Fibroblast of skin of right quadriceps (primary cell): ENCODE measurements around the gene PACS2.
A peak's percentile ranks its signal among the peaks of the same experiment; 100 is the strongest.

Experiments used
- DNase-seq: peaks from one replicate; pipeline ENCODE4 v3.0.0-alpha.2; 2013

The PACS2 gene

DNA sequence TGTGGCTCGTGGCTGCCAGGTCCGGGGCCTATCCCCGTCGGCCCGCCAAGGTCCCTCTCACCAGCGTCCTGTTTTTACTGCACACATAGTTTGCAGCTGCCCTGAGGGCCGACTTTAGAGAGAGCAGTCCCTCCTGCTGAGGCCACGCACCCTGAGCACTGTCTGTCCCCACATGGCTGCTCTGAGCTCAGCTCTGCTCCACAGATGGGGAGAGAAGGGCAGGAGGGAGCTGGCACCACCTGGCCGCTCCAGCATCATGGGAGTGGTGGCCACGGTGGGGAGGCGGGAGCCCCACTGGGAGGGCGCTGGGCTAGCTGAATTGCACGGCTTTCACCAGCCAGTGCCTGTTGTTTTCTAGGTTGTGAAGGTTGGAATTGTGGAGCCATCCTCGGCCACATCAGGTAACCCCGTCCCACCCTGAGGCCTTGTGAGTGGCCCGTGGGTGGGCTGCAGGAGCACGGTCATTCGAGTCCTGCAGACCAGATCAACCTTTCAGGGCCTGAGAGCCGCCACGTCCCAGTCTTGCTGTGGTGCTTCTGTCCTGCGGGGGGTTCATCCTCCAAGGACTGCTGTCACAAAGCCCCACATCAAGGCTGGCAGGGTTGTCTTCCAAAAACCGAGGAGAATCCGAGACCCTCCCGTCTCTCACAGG is 76.4 kb downstream of the PACS2 start:
- DNase-seq, result no peak

DNA sequence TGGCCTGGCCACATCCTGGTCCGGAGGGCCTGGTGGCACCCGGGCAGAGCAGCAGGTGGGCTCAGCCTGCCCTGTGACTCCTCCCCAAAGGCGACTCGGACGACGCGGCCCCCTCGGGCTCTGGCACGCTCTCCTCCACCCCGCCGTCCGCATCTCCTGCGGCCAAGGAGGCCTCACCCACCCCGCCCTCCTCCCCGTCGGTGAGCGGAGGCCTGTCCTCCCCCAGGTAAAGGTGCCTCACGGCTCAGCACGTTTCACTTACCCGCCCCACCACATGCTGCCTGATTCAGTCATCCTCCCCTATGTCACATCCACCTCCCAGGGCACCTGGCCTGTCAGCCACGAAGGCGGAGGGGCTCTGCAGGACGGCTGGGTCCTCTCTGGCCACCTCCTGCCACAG is 77.0 kb downstream of the PACS2 start:
- DNase-seq, result no peak

DNA sequence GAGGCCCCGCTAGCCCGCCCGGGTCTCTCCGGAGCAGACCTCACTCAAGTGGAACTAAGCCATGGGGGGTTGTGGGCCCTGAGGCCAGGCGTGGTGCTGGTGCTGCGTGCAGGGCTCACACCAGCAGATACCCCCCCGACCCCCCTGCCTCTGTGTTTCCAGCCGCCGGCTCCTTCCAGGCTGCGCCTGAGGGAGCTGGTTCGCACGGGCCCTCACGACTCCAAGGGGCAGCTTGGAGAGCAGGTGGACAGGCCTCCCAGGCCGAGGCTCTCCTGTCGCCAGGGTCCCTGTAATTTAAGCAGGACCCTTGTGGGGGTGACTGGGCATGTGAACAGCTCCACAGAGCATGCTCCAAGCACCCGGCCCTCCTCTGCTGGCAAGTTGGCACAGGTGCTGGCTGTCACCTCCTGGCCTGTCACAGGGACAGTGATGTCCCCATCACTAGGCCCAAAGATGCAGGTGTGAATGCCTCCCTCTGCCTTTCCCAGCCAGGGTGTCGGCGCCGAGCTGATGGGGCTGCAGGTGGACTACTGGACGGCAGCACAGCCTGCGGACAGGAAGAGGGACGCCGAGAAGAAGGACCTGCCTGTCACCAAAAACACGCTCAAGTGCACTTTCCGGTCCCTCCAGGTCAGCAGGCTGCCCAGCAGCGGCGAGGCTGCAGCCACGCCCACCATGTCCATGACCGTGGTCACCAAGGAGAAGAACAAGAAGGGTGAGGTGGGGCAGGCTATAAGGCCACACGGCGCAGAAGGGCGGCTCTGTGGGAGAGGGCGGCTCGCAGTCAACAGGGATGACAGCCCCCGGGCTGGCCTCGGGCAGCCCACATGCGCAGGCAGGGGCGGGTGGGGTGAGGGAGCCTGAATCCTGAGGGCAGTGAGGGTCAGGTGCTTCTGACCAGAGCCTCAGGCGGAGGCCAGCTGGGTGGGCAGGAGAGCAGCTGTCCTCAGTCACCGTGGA is 77.9 kb downstream of the PACS2 start:
- DNase-seq, result no peak

DNA sequence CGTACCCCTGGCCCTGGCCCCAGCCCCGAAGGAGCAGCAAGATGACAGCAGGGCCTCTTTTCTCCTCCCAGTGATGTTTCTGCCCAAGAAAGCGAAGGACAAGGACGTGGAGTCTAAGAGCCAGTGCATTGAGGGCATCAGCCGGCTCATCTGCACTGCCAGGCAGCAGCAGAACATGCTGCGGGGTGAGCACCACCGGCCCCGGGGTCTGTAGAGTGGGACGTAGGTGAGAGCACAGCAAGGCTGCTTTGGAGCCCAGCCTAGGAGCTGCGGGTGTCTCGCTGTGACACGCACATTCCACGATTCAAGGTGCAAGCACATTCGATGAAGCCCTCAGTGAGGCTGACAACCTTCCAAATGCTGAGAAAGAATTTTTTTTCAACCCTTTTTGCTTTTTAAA is 78.6 kb downstream of the PACS2 start:
- DNase-seq, result no peak

DNA sequence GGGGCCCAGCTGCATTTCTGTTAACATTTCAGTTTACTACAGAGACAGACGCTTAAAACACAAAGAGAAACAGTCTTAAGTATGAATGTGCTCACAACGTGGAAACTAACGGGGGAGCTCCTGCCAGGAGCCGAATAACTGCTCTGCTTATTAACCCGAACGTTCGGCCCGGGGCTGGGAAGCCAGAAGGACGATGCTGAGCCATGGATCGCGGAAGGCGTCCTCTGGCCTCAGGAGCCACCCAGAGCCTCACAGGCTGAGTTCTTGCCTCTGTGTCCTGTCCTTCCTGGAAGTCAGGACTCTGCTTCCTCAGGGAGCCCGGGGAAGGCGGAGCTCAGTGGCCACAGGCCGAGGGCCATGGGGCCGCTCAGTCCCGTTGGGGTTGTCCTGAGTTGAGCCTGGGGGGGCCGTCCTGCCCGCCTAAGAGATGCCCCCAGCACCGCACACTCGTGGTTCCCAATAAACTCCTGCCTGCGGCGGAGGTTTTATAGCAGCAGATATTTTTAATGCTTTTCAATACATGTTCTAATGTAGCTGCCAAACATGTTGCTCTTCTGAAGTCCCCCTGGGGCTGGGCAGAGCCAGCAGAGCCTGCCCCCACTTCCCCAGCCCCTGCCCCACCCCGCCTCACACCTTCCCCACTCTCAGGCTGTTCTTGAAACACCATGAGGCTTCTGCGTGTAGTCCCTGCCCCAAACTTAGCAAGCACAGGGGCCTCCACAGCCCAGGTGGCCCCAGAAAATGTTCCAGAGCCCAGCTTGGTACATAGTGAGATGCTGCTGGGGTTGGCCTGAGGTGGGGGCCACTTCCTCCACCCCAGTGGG is 80.4 kb downstream of the PACS2 start:
- DNase-seq, result no peak

DNA sequence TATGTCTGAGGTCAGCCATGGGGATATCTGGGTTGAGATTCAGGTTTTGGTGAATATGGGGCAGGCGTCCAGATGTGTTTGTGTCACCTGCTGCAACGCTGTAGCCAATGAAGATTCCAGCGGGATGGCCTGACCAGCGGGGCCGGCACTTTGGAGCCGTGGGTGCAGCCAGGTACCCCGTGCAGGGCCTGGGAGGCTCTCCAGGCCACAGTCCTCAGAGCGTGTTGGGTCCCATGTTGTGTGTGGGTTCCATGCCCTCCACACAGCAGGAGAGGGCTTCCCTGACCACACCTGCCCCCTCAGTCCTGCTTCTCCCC is 80.9 kb downstream of the PACS2 start:
- no peak for DNase-seq

DNA sequence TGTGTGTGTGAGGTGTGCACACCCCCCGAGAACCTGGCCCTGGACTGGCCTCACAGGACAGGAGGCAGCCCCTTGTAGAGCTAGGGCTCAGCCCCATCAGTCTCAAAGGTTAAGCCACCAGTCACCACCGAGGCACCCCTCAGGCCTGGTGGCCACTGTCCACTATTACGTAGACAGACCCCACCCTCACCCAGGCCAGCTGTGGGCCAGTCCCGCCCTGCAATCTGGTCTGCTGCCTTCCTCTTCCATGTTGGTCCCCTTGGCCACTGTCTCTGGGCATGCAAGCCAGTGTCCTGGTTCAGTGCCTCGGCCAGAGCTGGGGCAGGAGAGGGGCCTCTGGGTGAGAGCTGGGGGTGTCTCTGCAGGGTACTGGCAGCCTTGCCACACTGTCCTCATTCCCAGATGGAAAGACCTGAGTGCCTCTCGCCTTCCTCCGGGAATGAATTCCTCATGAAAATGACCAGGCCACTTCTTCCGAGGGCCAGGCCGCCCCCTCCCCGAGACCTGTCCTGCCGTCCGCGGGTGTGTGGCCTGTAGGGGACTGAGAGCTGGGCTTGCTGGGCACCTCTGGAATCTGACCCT is 82.9 kb downstream of the PACS2 start:
- DNase-seq, result no peak

DNA sequence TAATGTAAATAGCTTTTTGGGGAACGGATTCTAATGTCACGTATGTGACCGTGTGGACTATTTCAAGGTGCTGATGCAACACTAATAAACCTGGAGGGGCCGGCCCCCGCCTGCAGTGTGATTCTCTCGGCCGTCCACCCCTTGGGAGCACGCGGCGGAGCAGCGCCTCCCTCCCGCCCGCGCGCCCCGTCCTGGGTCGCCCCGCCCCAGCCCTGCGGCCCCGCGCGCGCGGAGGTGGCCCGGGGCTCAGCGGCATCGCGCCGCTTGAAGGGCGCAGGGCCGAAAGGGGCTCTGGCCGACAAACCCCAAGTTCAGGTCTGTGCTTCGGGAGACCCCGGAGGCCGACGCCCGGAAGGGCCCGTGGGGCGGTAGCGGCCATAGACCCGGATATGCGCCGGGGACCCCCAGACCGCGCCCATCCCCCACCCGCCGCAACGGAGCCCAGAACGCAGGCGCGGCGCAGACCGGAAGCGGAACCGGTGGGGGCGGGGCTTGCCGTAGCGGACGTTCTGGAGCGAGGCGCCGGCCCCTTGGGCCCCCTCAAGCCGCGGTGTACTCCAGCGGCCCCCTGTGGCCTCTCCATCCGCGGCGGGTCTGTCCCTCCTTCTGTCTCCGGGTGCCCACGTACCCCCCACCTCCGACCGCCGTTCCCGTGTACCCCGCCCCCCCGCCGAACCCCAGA is 83.6 kb downstream of the PACS2 start, which contains the start of gene TEX22:
TSS of gene TEX22 (plus strand) at position 495 of the 682 bp plus-strand sequence. CDS start 803 bp downstream, outside the sequence.
- peak; percentile 83 for DNase-seq

DNA sequence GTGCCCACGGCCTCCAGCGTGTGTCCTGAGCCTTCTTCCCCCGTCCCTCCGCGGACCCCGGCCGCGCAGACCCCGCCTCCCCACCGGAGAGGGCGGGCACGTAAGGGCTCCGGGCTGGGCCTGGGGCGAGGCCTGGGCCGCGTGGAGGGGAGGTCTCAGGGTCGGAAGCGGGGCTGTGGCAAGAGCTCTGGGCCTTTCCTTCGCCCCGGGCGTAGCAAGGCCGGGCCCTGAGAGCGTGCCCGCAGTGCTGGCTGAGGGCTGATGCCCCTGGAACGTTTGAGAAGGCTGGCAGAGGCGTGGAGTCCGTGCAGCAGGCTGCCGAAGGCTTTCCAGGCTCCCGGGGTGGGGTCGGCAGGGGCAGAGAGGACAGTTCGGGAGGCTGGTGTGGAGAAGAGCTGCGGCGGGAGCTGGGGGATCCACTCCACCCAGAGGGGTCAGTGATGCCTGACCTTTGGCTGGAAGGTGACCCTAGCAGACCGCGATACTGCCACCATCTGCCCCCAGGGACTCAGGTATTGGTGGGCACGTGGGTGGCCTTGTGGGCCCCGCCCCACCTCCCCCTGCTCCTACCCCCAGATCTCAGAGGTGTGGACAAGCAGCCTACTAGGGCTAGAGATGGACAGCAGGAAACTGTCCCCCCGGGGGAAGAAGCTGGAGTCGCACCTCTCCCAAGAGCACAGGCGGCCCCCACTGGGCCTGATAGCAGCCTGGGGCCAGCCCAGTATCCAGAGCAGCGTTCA is 84.3 kb downstream of the PACS2 start:
- DNase-seq, result no peak

DNA sequence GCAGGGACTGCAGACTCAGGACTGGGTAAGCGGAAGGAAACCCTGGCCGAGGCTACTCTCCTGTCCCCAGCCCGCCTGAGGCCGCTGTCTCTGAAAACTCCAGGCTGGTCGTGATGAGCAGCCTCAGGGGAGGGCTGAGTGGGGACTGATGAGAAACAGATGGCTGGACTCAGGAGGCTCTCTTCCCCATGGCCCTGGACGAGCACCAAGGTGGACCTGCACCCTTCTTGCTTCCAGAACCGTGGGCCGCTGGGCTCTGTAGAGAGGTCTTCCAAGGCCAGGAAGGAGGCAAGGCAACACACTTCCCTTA is 84.9 kb downstream of the PACS2 start:
- DNase-seq, result no peak

DNA sequence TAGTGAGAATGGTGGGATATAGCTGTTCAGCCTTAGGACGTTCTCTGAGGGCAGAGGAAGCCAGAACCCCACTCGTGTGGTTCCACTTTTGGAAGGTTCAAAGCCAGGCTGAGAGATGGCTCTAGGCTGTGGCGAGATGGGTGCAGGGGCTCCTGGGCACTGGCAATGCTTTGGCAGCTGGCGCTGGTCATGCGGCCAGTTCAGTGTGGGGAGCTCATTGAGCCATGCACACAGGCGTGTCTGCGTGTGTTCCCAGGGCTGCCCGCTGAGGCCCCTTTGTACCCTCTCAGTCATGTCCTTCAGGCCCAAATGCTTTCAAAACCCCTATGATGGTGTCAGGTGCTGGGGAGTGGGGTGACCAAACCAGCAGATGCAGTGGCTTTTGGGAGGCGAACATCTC is 85.5 kb downstream of the PACS2 start:
- no peak for DNase-seq

DNA sequence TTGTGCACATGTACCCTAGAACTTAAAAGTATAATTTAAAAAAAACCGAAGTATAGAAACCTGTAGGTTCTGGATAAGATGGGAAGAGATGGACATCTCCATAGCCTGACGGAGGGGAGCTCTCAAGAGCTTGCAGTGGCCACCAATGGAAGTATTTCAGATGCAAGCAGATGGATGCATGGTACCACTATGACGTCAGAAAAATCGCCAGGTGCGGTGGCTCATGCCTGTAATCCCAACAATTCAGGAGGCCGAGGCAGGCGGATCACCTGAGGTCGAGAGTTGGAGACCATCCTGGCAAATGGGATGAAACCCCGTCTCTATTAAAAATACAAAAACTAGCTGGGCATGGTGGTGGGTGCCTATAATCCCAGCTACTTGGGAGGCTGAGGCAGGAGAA is 87.2 kb downstream of the PACS2 start:
- DNase-seq, result no peak

DNA sequence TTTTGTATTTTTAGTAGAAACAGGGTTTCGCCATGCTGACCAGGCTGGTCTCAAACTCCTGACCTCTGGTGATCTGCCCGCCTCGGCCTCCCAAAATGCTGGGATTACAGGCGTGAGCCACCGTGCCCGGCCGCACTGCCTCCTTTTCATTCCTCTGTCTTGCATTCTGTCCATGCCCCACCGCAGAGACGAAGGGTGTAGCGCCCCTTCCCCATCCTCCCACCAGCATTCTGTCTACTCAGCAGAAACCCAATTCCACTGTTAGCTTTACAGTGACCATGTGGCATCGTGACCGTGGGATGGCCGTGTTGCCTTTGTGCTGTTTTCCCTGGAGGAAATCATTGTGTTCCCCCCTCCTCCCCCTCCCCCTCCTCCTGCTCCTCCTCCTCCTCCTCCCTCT is 94.0 kb downstream of the PACS2 start:
- no peak for DNase-seq

DNA sequence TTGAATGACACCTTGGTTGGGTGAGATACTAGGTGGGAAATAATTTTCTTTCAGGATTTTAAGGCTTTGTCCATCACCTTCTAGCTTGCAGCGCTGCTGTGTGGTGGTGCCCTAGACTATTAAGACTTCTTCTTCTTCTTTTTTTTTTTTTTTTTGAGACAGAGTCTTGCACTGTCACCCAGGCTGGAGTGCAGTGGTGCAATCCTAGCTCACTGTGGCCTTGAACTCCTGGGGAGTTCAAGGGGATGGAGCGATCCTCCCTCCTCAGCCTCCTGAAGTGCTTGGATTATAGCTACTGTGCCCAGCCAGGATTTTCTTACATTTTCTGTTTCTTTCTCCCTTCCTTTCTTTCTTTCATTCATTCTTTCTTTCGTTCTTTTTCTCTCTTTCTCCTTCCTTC is 94.8 kb downstream of the PACS2 start:
- no peak for DNase-seq

DNA sequence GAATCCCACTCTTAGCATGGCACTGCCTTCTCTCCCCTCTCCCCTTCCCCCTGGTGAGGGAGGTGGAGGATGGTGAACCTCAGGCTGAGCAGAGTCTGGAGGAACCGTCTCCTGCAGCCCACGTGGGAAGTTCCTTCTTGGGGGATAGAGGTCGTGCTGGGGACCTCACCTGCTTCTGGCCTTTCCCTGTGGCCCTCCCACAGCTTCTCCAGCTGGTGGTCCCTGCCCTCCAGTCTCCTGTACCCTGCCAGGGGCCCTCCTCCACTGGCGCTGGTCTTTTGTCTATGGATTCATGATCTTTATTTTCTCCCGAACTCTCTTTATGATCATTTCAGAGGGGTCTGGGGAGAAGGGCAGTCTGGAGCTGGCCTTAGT is 96.1 kb downstream of the PACS2 start:
- no peak for DNase-seq

DNA sequence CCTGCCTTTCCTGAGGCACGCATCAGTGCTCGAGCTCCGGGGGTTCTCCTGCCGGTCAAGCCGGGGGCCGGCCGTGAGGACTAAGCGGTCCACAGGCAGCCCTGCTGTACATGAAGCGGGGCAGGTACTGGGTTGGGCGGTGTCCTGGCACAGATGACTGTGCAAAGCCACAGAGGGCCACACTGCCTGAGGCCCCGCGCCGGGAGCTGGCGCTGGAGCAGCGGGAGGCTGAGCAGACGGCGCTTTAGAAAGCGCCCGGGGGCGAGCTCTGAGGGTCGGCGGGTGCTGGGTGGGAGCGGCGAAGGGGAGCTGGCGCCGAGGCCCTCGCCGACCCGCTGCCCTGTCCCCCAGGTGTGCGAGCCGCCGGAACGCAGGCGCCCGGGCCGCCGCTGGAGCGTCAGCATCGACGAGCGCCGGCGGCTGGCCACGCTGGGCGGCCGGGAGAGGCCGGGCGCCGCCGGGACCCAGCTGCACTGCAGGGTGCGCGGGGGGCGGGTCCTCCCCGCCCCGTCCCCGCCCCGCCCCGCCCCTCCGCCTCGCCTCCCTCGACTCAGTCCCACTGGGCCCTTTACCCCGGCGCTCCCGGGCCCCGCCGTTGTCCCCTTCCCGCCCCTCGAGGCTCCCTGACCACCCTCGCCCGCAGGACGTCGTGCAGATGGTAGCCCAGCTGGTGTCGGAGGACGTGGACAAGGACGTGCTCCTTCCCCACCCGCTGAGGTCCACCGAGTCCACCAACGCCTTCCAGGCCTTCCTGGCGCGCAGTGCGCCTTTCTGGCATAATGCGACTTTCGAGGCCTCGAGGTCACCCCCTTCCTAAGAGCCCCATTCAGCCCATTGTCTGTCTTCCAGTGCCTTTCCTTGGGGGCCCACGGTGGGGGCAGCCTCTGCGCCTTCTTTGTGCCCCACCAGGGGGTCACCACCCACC is 96.7 kb downstream of the PACS2 start:
- peak; percentile 27 for DNase-seq

DNA sequence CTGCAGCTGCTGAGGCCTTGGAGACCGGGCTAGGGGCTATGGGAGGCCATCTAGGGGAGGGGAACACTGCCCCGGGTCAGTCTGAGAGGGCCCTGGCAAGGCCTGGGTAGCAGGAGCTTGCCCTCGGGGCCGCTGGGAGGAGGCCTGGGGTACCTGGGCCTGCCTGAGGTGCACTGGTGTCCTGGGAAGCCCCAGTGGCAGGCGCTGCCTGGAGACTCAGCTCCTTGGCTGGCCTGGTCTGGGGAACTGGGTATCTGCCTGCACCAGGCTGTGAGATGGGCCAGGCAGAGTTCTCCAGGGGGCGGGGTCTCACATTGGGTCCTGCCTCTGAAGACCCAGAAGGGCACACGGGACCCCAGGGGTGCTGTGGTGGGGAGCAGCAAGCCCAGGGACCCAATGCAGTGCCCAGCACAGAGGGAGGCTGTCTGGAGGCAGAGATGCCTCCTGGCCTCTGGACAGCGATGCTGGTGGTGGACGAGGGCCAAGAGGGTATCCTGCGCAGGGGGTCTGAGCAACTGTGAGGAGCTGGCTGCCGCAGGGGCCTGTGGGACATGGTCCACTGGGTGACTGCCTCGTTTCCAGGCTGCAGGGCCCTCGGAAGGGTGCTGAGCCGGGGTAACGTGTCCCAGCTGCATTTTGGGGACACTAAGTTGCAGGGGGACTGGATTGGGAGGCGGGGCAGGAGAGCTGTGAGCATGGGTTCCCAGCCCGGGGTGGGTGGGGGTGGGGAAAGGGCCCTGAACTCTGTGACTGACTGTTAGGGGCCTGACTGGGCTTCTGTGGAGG is 97.6 kb downstream of the PACS2 start:
- no peak for DNase-seq

DNA sequence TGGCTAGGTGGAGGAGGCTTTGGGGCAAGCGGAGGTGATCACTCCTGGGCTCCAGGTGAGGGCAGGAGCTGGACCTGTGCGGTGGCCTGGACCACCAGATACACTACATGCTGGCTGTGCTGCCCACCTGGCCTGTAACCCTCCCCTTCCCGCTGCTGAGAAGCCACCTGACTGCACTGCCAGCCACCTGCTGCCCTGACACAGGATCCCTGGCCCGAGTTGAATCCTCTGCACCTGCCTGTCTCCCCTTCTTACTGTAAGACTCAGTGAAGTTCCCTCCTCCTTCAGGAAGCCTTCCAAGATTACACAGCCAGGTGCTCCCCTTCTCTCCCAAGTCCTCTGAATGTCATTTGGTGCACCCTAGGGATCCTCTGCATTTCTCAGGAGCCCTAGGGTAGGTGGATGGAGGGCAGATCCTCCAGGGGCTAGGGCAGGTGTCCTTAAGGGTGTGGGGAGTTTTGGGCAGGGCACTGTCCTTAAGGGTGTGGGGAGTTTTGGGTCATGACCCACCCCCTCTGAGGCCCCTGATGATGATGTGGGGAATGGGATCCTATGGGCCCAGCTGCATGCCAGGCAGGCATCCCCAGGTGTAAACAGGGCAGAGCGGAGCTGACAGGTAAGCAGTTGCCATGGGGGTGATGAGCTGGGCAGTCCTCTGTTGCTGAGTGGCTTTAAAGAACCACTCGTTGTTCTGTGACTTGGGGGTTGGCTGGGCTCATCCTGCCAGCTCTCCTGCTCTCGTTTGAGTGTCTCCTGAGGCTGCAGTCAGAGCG is 98.4 kb downstream of the PACS2 start:
- no peak for DNase-seq

DNA sequence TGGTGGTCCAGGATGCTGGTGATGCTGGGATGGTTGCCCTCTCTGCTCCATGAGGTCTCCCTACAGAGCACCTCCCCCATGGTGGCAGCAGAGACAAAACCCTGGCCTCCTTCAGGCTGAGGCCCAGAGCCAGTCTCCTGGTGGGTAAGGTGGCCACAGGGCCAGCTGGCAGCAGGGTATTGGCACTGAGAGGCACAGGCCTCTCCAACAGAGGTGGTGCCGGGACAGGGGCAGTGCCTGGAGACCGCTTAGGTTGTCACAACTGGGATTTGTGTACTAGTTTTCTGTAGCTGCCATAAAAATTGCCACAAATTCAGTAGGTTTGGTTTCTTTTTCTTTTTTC is 99.0 kb downstream of the PACS2 start:
- no peak for DNase-seq
